Measurements from ENCODE around the gene PIK3C3.
A peak's percentile ranks its signal among the peaks of the same experiment; 100 is the strongest.
"Not testable (repeated sequence)": the region's sequence is repeated elsewhere in the genome, so short reads cannot be mapped to it uniquely, and the experiment has no call there.

The PIK3C3 gene

GRCh38 chr18:42105394-42105793 is 150.4 kb downstream of the PIK3C3 start:
- Histone ChIP-seq H3K36me3 (peaks cover 3% of the 10 kb centered on the region; the same call in 1 of the 2 replicates), H3K27me3 (ENCODE audit: insufficient read depth, low read depth, severe bottlenecking) (no peaks in the 10 kb centered on the region), H3K4me3 (ENCODE audit: low read depth, low read length) (no peak overlapping the region), H3K9me3 (ENCODE audit: severe bottlenecking) (no peaks in the 10 kb centered on the region), H3K27ac (no peak overlapping the region)
- no peak for DNase-seq
- TF ChIP-seq, protein P1, sequence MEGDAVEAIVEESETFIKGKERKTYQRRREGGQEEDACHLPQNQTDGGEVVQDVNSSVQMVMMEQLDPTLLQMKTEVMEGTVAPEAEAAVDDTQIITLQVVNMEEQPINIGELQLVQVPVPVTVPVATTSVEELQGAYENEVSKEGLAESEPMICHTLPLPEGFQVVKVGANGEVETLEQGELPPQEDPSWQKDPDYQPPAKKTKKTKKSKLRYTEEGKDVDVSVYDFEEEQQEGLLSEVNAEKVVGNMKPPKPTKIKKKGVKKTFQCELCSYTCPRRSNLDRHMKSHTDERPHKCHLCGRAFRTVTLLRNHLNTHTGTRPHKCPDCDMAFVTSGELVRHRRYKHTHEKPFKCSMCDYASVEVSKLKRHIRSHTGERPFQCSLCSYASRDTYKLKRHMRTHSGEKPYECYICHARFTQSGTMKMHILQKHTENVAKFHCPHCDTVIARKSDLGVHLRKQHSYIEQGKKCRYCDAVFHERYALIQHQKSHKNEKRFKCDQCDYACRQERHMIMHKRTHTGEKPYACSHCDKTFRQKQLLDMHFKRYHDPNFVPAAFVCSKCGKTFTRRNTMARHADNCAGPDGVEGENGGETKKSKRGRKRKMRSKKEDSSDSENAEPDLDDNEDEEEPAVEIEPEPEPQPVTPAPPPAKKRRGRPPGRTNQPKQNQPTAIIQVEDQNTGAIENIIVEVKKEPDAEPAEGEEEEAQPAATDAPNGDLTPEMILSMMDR (IDR thresholded peaks at IDR 0.05; ENCODE audit: low read depth, low read length) = no peak

- Histone ChIP-seq H3K4me3 (ENCODE audit: low read depth, low read length) (no peak overlapping the region), H3K27me3 (ENCODE audit: insufficient read depth, low read depth, severe bottlenecking) (no peaks in the 10 kb centered on the region), H3K9me3 (ENCODE audit: severe bottlenecking) (peaks cover 3% of the 10 kb centered on the region), H3K36me3 (peaks cover 3% of the 10 kb centered on the region; the same call in 1 of the 2 replicates), H3K27ac (no peak overlapping the region)
- TF ChIP-seq, protein P1 (IDR thresholded peaks at IDR 0.05; ENCODE audit: low read depth, low read length) = no peak
- DNase-seq = no peak
These were observed 151.8 kb downstream of the PIK3C3 start for GRCh38 chr18:42106784-42107183.

- Histone ChIP-seq H3K27me3 (ENCODE audit: insufficient read depth, low read depth, severe bottlenecking) (no peaks in the 10 kb centered on the region), H3K4me3 (ENCODE audit: low read depth, low read length) (no peak overlapping the region), H3K27ac (peak overlapping the region; percentile 34; the same call in 1 of the 2 replicates), H3K36me3 (peaks cover 3% of the 10 kb centered on the region; the same call in 1 of the 2 replicates), H3K9me3 (ENCODE audit: severe bottlenecking) (peaks cover 7% of the 10 kb centered on the region)
- no peak for DNase-seq
- TF ChIP-seq, protein P1 (IDR thresholded peaks at IDR 0.05; ENCODE audit: low read depth, low read length) = no peak
These were observed 152.3 kb downstream of the PIK3C3 start for GRCh38 chr18:42107287-42107686.

DNA sequence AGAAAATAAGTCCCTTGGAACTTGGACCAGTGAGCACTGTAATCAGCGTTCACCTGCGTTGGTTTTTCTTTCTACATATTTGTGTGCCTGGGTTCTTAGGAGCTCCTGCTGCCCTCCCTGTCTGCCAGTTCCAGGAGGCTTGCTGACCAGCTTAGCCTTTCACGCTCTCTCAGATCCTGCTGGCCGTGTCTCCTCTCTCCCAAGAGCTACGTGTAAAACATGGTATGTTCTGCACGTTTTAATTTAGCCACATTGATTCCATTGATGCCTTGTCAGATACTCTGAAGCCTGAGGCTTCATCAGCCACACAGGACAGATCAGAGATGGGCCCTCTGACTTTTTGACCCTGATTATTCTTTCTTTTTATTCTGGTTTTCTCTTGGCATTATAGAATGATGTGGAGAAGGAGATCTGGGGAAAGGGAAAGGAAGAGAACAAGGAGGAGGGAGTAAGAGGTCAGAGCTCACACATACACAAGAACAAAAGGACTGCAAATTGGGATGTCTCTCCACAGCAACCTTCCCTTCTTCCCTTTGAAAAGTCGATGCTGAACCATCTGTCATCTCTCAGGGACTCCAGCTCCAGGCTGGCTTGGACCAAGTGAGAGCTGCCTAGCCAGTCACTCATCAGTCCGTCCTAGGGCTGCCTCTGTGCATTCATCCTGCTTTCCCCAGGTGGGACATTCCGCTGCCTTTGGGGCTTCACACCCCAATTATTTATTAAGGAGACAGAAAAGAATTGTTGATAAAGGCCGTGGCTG is 152.8 kb downstream of the PIK3C3 start:
- peak; percentile 31 for DNase-seq
- Histone ChIP-seq H3K9me3 (ENCODE audit: severe bottlenecking) (peaks cover 7% of the 10 kb centered on the region), H3K4me3 (ENCODE audit: low read depth, low read length) (no peak overlapping the region), H3K36me3 (peaks cover 3% of the 10 kb centered on the region; the same call in 1 of the 2 replicates), H3K27ac (peak overlapping the region; percentile 34), H3K27me3 (ENCODE audit: insufficient read depth, low read depth, severe bottlenecking) (no peaks in the 10 kb centered on the region)
- TF ChIP-seq, protein P1 (IDR thresholded peaks at IDR 0.05; ENCODE audit: low read depth, low read length) = no peak

- H3K36me3 ChIP-seq; H3K27me3 ChIP-seq (ENCODE audit: insufficient read depth, low read depth, severe bottlenecking); H3K4me3 ChIP-seq (ENCODE audit: low read depth, low read length); H3K9me3 ChIP-seq (ENCODE audit: severe bottlenecking); DNase-seq: not testable (repeated sequence)
- peak overlapping the region; percentile 28 for H3K27ac ChIP-seq
These were observed 157.1 kb downstream of the PIK3C3 start for GRCh38 chr18:42112147-42112546.

GRCh38 chr18:42112657-42113420 is 157.8 kb downstream of the PIK3C3 start:
- Histone ChIP-seq H3K4me3 (ENCODE audit: low read depth, low read length) (no peak overlapping the region), H3K9me3 (ENCODE audit: severe bottlenecking) (peaks cover 10% of the 10 kb centered on the region), H3K27ac (no peak overlapping the region; the same call in 1 of the 2 replicates), H3K27me3 (ENCODE audit: insufficient read depth, low read depth, severe bottlenecking) (no peaks in the 10 kb centered on the region), H3K36me3 (no peaks in the 10 kb centered on the region; the same call in 1 of the 2 replicates)
- DNase-seq = no peak
- TF ChIP-seq, protein P1 (IDR thresholded peaks at IDR 0.05; ENCODE audit: low read depth, low read length) = no peak
